ENCODE data around the gene HYCC1. TPM values are rescaled to one million over a fixed set of nuclear protein-coding genes. Genes with fewer than 3 reads are reported as not detected.

HYCC1 gene
- total RNA-seq, 1 donor from 2014 or later, result 30.8 TPM

DNA sequence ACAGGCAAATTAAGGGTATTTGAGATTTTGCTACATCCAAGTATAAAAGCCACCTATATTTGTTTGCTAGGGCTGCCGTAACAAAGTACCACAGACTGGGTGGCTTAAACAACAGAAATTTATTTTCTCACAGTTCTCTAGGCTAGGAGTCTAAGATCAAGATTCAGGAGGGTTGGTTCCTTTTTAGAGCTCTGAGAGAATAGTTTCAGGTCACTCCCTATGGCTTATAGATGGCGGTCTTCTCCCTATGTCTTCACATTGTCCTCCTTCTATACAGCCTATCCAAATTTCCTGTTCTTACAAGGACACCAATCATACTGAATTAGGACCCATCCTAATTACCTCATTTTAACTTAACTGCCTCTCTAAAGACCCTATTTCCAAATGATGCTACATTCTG, 11.2 kb downstream of the HYCC1 start:
- no peak overlapping the region for H3K4me3 ChIP-seq (ENCODE audit: low read length in 3 of 3)
- no peaks in the 10 kb centered on the region for H3K27me3 ChIP-seq (ENCODE audit: control insufficient read depth in 3 of 3, insufficient read depth in 3 of 3, low read length in 3 of 3)
- peaks cover 4 to 6% (median 4%) of the 10 kb centered on the region in 3 donors for H3K4me1 ChIP-seq (ENCODE audit: control insufficient read depth in 3 of 3, insufficient read depth in 3 of 3, low read length in 3 of 3)
- no peaks in the 10 kb centered on the region for H3K36me3 ChIP-seq (ENCODE audit: control insufficient read depth in 3 of 3, insufficient read depth in 3 of 3, low read length in 3 of 3)
- H3K9ac ChIP-seq (ENCODE audit: low read depth in 1 of 3, low read length in 3 of 3), result no peak overlapping the region
- H3K9me3 ChIP-seq (ENCODE audit: control insufficient read depth in 3 of 3, low read length in 3 of 3), result no peaks in the 10 kb centered on the region
- no peak overlapping the region for H3K27ac ChIP-seq (ENCODE audit: low read depth, low read length)

DNA sequence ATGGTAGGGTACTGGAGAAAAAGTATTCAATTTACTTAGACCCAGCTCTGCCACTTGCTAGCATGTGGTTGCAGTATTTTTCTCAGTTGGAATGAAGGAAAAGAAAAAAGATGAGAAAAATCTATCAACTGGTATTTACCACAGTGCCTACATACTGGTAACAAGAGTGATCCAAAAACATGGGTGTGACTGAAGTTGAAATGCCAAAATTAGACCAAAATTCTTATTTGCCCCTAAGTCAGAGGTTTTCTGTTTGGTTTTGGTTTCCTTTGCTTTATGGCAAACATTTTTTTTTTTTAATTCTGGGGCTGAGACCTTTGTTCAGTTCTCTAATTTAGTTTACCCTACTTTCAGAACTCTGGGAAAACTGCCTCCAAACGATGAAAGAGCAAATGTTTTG, 12.3 kb downstream of the HYCC1 start:
- H3K27me3 ChIP-seq (ENCODE audit: control insufficient read depth in 3 of 3, insufficient read depth in 3 of 3, low read length in 3 of 3), result no peaks in the 10 kb centered on the region
- H3K9me3 ChIP-seq (ENCODE audit: control insufficient read depth in 3 of 3, low read length in 3 of 3), result no peaks in the 10 kb centered on the region
- H3K36me3 ChIP-seq (ENCODE audit: control insufficient read depth in 3 of 3, insufficient read depth in 3 of 3, low read length in 3 of 3), result no peaks in the 10 kb centered on the region
- no peak overlapping the region for H3K27ac ChIP-seq (ENCODE audit: low read depth, low read length)
- H3K4me3 ChIP-seq (ENCODE audit: low read length in 3 of 3), result no peak overlapping the region
- H3K4me1 ChIP-seq (ENCODE audit: control insufficient read depth in 3 of 3, insufficient read depth in 3 of 3, low read length in 3 of 3), result peaks cover 4 to 6% (median 4%) of the 10 kb centered on the region in 3 donors
- no peak overlapping the region for H3K9ac ChIP-seq (ENCODE audit: low read depth in 1 of 3, low read length in 3 of 3)

- H3K27me3 ChIP-seq (ENCODE audit: control insufficient read depth in 3 of 3, insufficient read depth in 3 of 3, low read length in 3 of 3), result no peaks in the 10 kb centered on the region
- no peaks in the 10 kb centered on the region for H3K9me3 ChIP-seq (ENCODE audit: control insufficient read depth in 3 of 3, low read length in 3 of 3)
- peaks cover 4 to 6% (median 4%) of the 10 kb centered on the region in 3 donors for H3K4me1 ChIP-seq (ENCODE audit: control insufficient read depth in 3 of 3, insufficient read depth in 3 of 3, low read length in 3 of 3)
- no peak overlapping the region for H3K27ac ChIP-seq (ENCODE audit: low read depth, low read length)
- H3K36me3 ChIP-seq (ENCODE audit: control insufficient read depth in 3 of 3, insufficient read depth in 3 of 3, low read length in 3 of 3), result no peaks in the 10 kb centered on the region
- H3K4me3 ChIP-seq (ENCODE audit: low read length in 3 of 3), result no peak overlapping the region
- H3K9ac ChIP-seq (ENCODE audit: low read depth in 1 of 3, low read length in 3 of 3), result no peak overlapping the region
Measured at GRCh38 chr7:23000597-23001360, 13.2 kb downstream of the HYCC1 start.

DNA sequence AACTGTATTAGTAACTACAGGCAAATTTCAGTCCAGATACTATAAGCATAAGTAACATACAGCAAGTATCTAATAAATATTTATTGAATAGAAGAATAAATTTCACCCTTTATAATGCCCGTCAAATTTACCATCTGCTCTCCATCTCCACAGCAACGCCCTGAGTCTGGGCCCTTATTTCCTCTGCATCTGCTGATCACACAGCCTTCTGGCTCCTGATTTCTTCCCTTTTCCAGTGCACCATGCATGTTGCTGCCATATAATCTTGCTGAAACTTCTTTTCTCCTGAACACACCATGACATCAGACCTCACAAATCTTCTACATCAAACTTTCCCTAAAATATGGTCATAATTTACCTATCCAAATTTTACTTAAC, 15.4 kb downstream of the HYCC1 start:
- Histone ChIP-seq H3K27ac (ENCODE audit: low read depth, low read length) (no peak overlapping the region), H3K36me3 (ENCODE audit: control insufficient read depth in 3 of 3, insufficient read depth in 3 of 3, low read length in 3 of 3) (no peaks in the 10 kb centered on the region), H3K9ac (ENCODE audit: low read depth in 1 of 3, low read length in 3 of 3) (no peak overlapping the region), H3K4me3 (ENCODE audit: low read length in 3 of 3) (no peak overlapping the region), H3K27me3 (ENCODE audit: control insufficient read depth in 3 of 3, insufficient read depth in 3 of 3, low read length in 3 of 3) (no peaks in the 10 kb centered on the region), H3K9me3 (ENCODE audit: control insufficient read depth in 3 of 3, low read length in 3 of 3) (no peaks in the 10 kb centered on the region), H3K4me1 (ENCODE audit: control insufficient read depth in 3 of 3, insufficient read depth in 3 of 3, low read length in 3 of 3) (peaks cover 2 to 4% (median 3%) of the 10 kb centered on the region in 3 donors)

DNA sequence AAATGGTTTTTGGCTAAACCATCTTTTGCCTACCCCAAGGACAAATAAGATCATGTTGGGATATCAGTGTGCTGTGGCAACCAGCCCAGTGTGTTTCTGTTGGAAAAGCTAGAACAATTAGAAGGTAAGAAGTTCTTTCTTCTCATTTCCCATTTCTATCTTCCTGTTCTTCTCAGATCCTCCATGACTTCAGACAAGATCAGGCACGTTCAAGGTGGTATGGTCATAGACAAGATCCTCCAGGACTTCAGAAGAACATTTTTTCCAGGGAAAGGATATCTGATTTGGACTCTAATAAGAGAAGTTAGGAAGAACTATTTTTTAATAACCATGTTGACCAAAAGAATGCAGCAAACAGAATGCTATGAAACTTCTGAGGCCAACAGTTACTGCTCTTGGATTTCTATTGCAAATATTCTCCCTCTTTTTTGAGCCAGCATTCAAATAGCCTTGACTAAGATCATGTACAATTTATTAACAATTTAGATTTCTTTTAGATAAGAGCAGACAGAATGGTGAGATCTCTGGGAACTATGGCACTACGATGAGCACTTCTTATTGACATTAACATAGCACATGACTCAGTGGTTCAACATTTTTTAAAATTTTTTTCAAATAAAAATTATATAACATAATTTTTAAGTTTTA, 15.9 kb downstream of the HYCC1 start:
- Histone ChIP-seq H3K4me3 (ENCODE audit: low read length in 3 of 3) (no peak overlapping the region), H3K27ac (ENCODE audit: low read depth, low read length) (no peak overlapping the region), H3K9ac (ENCODE audit: low read depth in 1 of 3, low read length in 3 of 3) (no peak overlapping the region), H3K27me3 (ENCODE audit: control insufficient read depth in 3 of 3, insufficient read depth in 3 of 3, low read length in 3 of 3) (no peaks in the 10 kb centered on the region), H3K4me1 (ENCODE audit: control insufficient read depth in 3 of 3, insufficient read depth in 3 of 3, low read length in 3 of 3) (peaks cover 0 to 4% (median 0%) of the 10 kb centered on the region in 3 donors), H3K9me3 (ENCODE audit: control insufficient read depth in 3 of 3, low read length in 3 of 3) (no peaks in the 10 kb centered on the region), H3K36me3 (ENCODE audit: control insufficient read depth in 3 of 3, insufficient read depth in 3 of 3, low read length in 3 of 3) (no peaks in the 10 kb centered on the region)

GRCh38 chr7:22996470-22996869, 17.5 kb downstream of the HYCC1 start:
- peaks cover 0 to 4% (median 0%) of the 10 kb centered on the region in 3 donors for H3K4me1 ChIP-seq (ENCODE audit: control insufficient read depth in 3 of 3, insufficient read depth in 3 of 3, low read length in 3 of 3)
- no peak overlapping the region for H3K9ac ChIP-seq (ENCODE audit: low read depth in 1 of 3, low read length in 3 of 3)
- no peaks in the 10 kb centered on the region for H3K36me3 ChIP-seq (ENCODE audit: control insufficient read depth in 3 of 3, insufficient read depth in 3 of 3, low read length in 3 of 3)
- no peaks in the 10 kb centered on the region for H3K9me3 ChIP-seq (ENCODE audit: control insufficient read depth in 3 of 3, low read length in 3 of 3)
- no peak overlapping the region for H3K4me3 ChIP-seq (ENCODE audit: low read length in 3 of 3)
- H3K27ac ChIP-seq (ENCODE audit: low read depth, low read length), result no peak overlapping the region
- no peaks in the 10 kb centered on the region for H3K27me3 ChIP-seq (ENCODE audit: control insufficient read depth in 3 of 3, insufficient read depth in 3 of 3, low read length in 3 of 3)

DNA sequence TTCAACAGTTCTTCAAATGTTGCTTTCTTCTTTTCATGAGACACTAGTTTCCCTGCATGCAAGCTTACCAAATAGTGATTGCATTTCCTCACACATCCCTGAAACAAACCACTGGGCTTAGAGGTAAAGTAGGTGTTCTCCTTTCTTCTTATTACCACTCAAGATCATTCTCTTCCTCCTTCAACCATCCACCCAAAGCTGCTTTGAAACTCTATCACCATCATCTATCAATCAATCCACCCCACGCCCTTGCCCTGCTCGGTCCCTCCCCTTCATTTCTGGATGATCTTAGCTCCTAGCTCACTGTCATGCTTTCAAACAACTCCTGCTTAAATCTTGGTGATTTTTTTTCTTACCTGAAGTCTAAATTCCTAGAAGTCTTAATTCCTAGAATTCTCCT, 18.9 kb downstream of the HYCC1 start:
- Histone ChIP-seq H3K9me3 (ENCODE audit: control insufficient read depth in 3 of 3, low read length in 3 of 3) (no peaks in the 10 kb centered on the region), H3K4me1 (ENCODE audit: control insufficient read depth in 3 of 3, insufficient read depth in 3 of 3, low read length in 3 of 3) (peaks cover 0 to 4% (median 0%) of the 10 kb centered on the region in 3 donors), H3K27ac (ENCODE audit: low read depth, low read length) (no peak overlapping the region), H3K9ac (ENCODE audit: low read depth in 1 of 3, low read length in 3 of 3) (no peak overlapping the region), H3K27me3 (ENCODE audit: control insufficient read depth in 3 of 3, insufficient read depth in 3 of 3, low read length in 3 of 3) (no peaks in the 10 kb centered on the region), H3K36me3 (ENCODE audit: control insufficient read depth in 3 of 3, insufficient read depth in 3 of 3, low read length in 3 of 3) (no peaks in the 10 kb centered on the region), H3K4me3 (ENCODE audit: low read length in 3 of 3) (no peak overlapping the region)

DNA sequence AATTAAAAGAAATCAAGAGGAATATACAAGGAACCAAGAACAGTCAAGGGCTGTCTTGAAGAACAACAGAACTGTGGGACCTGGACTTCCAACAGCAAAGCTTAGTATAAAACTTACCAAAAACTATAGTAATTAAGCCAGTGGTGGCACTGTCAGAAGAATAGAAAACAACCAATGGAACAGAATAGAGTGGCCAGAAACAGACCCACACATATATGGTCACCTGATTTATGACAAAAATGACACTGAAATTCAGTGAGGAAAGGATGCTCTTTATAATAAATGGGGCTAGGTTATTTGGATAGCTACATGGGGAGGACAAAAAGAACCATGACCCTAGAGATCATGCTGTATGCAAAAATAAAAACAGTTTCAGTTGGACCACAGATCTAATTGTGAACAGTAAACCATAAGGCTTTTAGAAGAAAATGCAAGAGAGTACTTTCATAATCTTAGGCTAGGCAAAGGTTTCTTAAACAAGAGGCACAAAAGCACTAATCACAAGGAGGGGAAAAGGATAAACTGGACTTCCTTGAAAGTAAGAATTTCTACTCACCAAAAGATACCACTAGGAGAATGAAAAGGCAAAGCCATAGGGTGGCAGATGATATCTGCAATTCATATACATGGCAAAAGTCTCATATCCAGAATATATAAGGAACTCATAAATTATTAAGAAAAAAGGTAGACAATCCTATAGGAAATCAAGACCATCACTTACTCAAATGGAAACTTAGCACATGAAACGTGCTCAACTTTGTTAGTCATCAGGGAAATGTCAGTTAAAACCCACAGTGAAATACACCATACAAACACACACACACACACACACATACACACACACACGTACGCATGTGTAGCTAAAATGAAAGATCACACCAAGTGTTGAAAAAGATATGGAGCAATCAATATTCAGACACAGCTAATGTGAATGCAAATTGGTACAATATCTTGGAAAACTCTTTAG, 20.8 kb downstream of the HYCC1 start:
- Histone ChIP-seq H3K9ac (ENCODE audit: low read depth in 1 of 3, low read length in 3 of 3) (no peak overlapping the region), H3K27me3 (ENCODE audit: control insufficient read depth in 3 of 3, insufficient read depth in 3 of 3, low read length in 3 of 3) (no peaks in the 10 kb centered on the region), H3K9me3 (ENCODE audit: control insufficient read depth in 3 of 3, low read length in 3 of 3) (no peaks in the 10 kb centered on the region), H3K36me3 (ENCODE audit: control insufficient read depth in 3 of 3, insufficient read depth in 3 of 3, low read length in 3 of 3) (no peaks in the 10 kb centered on the region), H3K4me3 (ENCODE audit: low read length in 3 of 3) (no peak overlapping the region), H3K4me1 (ENCODE audit: control insufficient read depth in 3 of 3, insufficient read depth in 3 of 3, low read length in 3 of 3) (no peaks in the 10 kb centered on the region), H3K27ac (ENCODE audit: low read depth, low read length) (no peak overlapping the region)

- Histone ChIP-seq H3K27ac (ENCODE audit: low read depth, low read length) (no peak overlapping the region), H3K4me1 (ENCODE audit: control insufficient read depth in 3 of 3, insufficient read depth in 3 of 3, low read length in 3 of 3) (no peaks in the 10 kb centered on the region), H3K9ac (ENCODE audit: low read depth in 1 of 3, low read length in 3 of 3) (no peak overlapping the region), H3K4me3 (ENCODE audit: low read length in 3 of 3) (no peak overlapping the region), H3K9me3 (ENCODE audit: control insufficient read depth in 3 of 3, low read length in 3 of 3) (no peaks in the 10 kb centered on the region), H3K36me3 (ENCODE audit: control insufficient read depth in 3 of 3, insufficient read depth in 3 of 3, low read length in 3 of 3) (no peaks in the 10 kb centered on the region), H3K27me3 (ENCODE audit: control insufficient read depth in 3 of 3, insufficient read depth in 3 of 3, low read length in 3 of 3) (no peaks in the 10 kb centered on the region)
Measured at GRCh38 chr7:22990588-22990949, 23.4 kb downstream of the HYCC1 start.

All from skeletal muscle tissue (tissue), 4 donors.